Heart left ventricle (tissue), 13 donors: ENCODE results near the gene HLA-DPB1.

Experiments used
- POLR2A ChIP-seq, 2 donors: fragments of 450-650 bp; IDR thresholded peaks; one replicate each; pipeline ENCODE4 v1.6.1; 2017; ENCODE audit warnings: antibody characterized with exemption in 2 of 2, mild to moderate bottlenecking in 2 of 2, moderate library complexity in 2 of 2
- TF ChIP-seq, protein P1 (sequence below), 12 donors: fragments of 200-600 bp; sonication (generic) in 4 of 12; IDR thresholded peaks; one replicate each; pipeline versions ENCODE4 v1.5.0 to v1.8.0; 2018 to 2022; ENCODE audit warnings: antibody characterized with exemption in 12 of 12, mild to moderate bottlenecking in 5 of 12
- donor health status: ischemic (EF 13 %, LVEDD 7.1; RV severe dilation, severe dysfunction).
- donor health status: DM: no; HTN: yes; CAD: no.
- donor health status: DM: no; HTN: no; CAD: no.
- donor health status: ischemic (EF 25% LVEDD 6.9; RV normal size, moderate dysfunction).
- donor health status: ischemic (EF 25% LVEDD 5.7; RV mildly dilated, moderate dysfunction).
- donor health status: ischemic (EF 35%, LVEDD 5.7; RV mildly dilated, moderate dysfunction).
- donor health status: nonischemic (EF 11% LVEDD 7.7; RV severe dilation, severe dysfunction).
- donor health status: DM: yes; HTN: yes; CAD: no.
- donor health status: PGD.
- donor health status: ischemic (EF 29% LVEDD 5.4; RV normal size, mild dysfunction).
- donor health status: nonischemic (EF 23%, LVEDD 6.1; RV moderate dilation, normal function).

DNA sequence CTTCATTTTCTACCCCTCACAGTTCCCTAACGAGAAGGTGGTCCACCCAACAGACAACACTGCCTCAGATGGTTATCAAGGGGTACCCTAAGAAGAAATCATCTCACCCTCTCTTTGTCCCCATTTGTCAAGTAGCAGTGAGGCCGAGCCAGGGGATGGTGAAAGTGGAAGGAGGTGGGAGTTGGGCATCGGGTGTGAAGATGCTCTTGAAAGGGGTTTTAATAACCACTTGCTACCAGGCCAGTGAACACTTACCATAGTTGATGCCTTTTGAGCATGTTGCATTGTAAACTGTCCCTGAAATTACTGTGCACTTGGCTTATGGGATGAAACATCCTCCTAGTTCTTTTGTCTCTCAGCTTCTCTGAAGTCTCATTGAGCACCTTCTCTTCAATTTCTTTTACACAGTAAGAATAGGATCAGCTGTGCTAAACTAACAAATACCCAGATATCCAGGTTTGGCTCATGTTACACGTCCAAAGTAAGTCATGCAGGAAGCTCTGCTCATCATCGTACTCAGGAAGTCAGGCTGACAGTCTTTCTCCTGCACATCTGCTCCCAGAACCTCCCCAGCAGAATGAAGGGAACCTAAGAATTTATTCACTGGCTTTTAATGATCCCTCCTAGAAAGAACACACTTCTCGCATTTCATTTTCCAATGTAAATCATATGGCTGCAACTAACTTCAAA lies 13.3 kb downstream of the HLA-DPB1 start:
- TF ChIP-seq, protein P1, sequence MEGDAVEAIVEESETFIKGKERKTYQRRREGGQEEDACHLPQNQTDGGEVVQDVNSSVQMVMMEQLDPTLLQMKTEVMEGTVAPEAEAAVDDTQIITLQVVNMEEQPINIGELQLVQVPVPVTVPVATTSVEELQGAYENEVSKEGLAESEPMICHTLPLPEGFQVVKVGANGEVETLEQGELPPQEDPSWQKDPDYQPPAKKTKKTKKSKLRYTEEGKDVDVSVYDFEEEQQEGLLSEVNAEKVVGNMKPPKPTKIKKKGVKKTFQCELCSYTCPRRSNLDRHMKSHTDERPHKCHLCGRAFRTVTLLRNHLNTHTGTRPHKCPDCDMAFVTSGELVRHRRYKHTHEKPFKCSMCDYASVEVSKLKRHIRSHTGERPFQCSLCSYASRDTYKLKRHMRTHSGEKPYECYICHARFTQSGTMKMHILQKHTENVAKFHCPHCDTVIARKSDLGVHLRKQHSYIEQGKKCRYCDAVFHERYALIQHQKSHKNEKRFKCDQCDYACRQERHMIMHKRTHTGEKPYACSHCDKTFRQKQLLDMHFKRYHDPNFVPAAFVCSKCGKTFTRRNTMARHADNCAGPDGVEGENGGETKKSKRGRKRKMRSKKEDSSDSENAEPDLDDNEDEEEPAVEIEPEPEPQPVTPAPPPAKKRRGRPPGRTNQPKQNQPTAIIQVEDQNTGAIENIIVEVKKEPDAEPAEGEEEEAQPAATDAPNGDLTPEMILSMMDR (IDR thresholded peaks at IDR 0.05) = no peak
- TF ChIP-seq POLR2A (IDR thresholded peaks at IDR 0.05) = no peak
